NCI-H510A (cell line): ENCODE results near the gene EPHA8.

Experiments used
- DNase-seq: peaks from one replicate; lab custom pipeline; 2025; lab: John Stamatoyannopoulos, UW

Gene EPHA8

DNA sequence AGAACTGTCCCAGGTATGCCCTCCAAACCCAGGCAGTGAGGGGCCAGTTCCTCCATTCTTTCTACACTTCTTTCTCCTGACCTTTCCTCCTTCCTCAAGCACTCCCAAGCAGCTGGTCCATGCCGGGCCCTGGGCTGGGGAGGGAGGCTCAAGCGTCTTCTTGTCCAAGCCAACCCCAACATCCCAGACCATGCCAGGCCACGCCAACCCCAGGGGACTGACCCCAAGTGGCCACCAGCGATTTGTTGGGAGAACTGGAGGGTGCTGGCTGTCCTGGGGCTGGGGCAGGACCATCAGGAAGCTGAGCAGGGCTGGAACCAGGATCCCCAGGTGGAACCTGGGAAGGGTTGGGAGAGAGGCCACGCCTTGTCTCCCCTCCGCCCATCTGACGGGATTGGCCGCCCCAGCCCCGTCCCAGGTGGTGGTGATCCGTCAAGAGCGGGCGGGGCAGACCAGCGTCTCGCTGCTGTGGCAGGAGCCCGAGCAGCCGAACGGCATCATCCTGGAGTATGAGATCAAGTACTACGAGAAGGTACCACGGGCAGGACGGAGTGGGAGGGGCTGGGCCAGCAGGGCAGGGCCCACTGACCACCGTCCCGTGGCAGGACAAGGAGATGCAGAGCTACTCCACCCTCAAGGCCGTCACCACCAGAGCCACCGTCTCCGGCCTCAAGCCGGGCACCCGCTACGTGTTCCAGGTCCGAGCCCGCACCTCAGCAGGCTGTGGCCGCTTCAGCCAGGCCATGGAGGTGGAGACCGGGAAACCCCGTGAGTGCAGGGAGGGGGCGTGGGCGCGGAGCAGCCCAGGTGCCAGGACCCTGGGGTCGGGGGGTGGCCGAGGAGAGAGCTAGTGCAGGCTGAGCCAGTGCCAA is 29.9 kb downstream of the EPHA8 start:
- peak; percentile 82 for DNase-seq

DNA sequence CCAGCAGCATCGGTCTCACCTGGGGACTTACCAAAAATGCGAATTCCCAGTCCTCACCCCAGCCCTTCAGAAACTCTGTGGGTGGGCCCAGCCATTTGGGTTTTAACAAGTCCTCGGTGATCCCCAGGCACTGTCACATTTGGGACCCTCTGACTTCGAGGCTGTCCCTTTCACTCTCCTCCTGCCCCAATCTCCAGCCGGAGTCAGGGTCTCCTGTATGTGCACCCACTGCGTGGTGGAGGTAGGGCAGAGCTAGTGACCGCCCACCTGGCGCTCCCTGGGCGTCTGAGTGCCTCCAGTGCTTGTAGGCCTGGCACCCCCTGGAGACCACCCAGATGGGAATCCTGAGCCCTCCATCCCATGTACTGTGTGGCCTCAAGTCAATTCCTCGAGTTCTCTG is 31.1 kb downstream of the EPHA8 start:
- DNase-seq = no peak

DNA sequence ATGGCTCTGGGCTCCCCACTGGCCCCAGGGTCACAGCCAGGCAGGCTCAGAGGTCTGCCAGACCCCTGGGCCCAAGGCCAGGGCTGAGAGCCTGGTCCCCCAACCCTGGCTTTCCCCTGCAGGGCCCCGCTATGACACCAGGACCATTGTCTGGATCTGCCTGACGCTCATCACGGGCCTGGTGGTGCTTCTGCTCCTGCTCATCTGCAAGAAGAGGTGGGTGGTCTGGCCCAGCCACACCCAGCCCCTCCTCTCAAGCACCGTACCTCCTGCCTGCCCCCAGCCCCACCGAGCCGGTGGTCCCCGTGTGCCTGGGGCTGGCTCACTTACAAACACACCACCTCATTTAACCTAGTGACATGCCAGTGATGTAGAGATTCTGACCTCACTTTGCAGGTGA is 31.8 kb downstream of the EPHA8 start:
- no peak for DNase-seq

DNA sequence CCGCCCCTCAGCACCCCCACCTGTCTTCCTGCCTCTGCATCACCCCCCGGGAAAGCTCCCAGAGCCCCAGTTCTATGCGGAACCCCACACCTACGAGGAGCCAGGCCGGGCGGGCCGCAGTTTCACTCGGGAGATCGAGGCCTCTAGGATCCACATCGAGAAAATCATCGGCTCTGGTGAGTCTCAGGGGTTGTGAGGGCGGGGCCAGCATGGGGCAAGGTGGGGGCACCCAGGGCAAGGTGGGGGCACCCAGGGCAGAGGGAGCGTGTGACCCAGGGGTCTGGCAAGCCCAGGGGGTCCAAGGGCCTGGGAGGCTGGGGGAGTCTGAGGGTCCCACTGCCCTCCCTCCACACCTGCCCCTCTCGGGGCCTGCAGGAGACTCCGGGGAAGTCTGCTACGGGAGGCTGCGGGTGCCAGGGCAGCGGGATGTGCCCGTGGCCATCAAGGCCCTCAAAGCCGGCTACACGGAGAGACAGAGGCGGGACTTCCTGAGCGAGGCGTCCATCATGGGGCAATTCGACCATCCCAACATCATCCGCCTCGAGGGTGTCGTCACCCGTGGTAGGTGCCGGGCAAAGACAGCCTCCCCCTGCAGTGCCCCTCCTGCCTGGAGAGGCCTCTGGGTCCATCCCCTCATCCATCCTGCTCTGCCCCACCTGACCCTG is 34.1 kb downstream of the EPHA8 start:
- no peak for DNase-seq

DNA sequence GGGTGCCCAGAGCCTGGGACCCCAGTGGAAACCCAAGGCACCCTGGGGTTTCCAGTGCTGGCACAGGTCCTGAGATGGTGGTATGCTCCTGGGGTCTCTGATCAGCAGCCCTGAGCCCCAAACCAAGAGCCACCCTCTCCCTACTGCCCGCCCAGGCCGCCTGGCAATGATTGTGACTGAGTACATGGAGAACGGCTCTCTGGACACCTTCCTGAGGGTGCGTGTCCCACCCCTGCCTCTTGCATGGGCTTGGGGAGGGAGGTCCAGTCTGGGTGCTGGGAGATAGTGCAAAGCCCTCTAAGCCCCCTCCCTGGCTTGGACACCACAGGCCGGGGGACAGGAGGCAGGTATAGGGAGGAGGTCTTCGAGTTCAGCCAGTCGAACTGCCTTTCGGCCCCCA is 34.7 kb downstream of the EPHA8 start:
- no peak for DNase-seq

DNA sequence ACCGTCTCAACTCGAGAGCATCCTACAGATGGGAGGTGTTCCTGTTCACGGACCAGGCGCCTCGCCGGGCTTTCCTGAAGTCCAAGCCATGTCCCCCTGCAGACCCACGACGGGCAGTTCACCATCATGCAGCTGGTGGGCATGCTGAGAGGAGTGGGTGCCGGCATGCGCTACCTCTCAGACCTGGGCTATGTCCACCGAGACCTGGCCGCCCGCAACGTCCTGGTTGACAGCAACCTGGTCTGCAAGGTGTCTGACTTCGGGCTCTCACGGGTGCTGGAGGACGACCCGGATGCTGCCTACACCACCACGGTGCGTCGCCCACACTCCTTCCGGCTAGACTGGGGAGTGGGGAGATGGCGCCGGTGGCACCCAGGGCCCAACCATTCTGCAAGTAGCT is 35.4 kb downstream of the EPHA8 start:
- DNase-seq = no peak

DNA sequence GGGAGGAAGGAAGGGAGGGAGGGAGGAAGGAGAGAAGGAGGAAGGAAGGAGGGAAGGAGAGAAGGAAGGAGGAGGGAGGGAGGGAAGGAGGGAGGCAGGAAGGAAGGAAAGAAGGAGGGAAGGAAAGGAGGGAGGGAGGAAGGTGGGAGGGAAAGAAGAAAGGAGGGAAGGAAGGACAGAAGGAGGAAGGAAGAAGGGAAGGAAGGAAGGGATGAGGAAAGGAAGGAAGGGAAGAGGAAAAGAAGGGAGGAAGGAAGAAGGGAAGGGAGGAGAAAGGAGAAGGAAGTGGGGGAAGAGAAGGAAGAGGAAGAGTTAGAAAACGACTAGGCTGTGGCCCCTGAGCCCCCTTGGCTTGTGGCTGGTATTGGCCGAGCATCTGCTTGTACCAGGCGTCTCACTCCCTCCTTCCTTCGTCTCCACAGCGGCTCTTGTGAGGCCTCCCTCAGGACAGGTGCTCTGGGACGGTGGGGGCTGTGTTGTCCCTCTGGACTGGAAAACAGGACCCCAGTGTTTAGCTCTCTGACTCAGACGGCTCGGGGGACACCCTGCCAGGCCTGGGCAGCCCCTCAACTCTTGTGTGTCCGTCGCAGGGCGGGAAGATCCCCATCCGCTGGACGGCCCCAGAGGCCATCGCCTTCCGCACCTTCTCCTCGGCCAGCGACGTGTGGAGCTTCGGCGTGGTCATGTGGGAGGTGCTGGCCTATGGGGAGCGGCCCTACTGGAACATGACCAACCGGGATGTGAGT is 37.0 kb downstream of the EPHA8 start:
- no peak for DNase-seq

DNA sequence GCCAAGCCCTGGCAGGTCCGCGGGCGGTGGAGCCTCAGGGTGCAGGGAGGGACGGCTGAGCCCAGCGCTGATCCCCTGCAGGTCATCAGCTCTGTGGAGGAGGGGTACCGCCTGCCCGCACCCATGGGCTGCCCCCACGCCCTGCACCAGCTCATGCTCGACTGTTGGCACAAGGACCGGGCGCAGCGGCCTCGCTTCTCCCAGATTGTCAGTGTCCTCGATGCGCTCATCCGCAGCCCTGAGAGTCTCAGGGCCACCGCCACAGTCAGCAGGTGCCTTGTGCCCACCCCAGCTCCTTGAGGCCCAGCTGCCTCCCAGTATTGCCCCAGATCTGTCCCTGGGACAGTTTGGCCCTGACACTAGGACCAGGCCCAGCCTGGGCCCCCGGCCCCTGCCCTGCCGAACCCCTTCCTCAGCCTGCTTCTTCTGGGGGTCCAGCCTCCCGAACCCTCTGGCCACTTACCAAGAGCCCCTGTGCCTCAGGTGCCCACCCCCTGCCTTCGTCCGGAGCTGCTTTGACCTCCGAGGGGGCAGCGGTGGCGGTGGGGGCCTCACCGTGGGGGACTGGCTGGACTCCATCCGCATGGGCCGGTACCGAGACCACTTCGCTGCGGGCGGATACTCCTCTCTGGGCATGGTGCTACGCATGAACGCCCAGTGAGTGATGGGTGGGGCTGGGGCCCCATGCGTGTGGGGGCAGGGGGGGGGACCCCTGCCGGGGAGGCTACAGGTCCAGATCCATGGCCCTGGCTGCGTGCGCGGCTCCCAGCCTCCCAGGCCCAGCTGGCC is 37.7 kb downstream of the EPHA8 start:
- no peak for DNase-seq

DNA sequence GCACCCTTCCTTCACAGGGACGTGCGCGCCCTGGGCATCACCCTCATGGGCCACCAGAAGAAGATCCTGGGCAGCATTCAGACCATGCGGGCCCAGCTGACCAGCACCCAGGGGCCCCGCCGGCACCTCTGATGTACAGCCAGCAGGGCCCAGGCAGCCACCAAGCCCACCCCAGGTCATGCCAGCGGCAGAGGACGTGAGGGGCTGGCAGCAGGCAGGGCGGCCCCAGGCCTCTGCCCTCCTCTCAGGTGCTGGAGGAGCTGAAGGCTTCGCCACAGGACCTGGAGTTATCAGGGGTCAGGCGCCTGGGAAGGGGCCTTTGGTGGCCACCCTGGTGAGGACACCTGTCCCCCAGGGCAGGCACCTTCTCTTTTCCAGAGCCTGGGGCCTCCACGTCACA is 38.3 kb downstream of the EPHA8 start:
- no peak for DNase-seq

DNA sequence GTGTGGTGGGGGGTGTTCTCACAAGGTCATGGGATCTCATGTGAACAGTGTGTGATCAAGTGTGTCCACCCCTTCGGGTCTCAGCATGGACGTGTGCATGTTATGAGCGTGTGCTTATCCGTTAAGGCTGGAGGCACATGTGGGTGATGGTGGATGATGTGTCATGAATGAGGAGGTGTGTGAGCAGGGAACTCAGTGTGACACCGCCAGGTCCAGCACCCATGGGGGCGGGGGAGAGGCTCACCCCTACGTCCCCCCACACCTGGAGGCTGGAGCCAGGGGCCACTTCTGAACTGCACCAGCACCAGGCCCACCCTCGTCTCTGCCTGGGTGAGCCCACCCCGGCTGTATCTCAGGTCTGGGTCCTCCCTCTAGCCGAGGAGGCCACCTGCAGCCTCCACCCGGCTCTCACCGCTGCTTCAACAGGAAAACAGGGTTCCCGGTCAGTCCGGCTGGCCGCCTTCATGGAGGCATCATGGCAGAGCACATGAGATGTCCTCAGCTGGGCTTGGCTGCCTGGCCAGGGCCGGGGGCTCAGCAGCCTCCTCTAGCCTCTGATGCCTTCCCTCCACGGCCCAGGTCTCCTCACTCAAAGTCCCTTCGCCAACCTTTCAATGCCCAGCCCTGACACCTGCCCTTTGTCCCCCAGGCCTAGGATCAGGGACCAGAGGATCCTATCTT is 38.9 kb downstream of the EPHA8 start:
- no peak for DNase-seq

DNA sequence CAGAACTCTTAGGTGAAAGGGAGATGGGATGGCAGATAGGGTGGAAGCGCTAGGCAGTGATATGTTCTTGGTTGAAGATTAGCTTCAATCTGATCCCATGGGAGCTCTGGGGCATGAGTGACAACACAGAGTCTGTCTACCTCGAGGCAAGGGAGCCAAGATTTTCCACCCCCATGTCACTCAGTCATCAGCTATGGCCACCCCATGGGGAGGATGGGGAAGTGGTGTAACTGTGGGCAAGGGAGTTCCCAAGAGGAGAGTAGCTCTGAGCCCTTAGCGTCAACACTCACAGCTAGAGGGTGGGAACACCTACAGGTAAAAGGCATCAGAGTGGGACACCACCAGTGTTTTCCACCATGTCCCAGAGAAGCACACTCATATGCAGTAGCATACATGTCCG is 42.9 kb downstream of the EPHA8 start:
- DNase-seq = no peak

DNA sequence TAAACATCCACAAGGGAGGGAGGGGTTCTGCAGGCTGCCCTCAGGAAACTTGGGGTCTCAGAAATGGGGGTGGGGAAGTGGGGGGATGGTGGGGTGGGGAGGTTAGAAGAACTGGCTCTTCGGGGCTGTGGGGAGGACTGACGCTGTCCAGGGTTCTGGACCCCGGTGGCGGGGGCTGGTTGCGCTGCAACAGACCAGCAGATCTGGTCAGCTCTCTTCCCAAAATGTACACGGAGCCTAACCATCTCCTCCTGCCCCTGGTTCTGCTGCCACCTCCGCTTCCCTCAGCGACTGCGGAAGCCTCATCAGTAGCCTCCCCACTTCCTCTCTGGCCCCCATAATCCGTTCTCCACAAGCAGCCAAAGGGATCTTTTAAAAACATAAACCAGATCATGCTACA is 43.9 kb downstream of the EPHA8 start:
- DNase-seq = no peak

DNA sequence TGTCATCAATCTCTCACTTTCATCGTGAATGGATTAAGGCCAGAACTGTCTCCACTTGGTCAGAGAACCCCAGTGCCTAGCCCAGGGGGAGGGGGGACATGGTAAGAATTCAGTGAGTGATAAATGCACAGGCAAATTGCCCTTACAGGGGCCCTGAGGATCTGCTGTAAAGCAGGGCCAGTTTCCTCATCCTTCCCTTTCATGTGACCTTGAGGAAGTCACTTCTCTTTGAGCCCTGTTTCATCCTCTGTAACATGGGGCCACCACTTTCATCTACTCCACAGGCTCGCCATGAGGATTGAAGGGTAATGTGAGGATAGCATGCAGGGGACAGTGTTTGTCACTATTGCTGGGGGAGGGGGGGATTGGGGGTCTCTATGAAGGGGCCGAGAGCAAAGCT is 45.1 kb downstream of the EPHA8 start:
- no peak for DNase-seq

DNA sequence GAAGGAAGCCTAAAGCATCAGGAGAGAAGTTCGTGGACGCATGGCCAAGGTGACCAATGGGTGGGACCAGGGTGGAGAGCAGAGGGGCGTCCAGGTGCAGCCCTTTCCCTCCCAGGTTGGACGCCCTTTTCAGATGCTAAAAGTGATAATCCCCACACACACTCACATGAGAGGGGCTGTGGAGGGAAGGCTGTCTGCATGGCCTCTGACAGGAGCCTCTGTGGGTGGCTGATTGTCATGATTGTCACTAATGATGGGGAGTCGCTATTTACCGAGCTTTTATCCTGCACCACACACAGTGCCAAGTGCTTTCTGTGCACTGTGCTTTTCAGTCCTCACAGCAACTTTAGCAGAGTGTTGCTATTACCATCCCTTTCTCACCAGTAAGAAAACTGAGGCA is 46.0 kb downstream of the EPHA8 start:
- no peak for DNase-seq

DNA sequence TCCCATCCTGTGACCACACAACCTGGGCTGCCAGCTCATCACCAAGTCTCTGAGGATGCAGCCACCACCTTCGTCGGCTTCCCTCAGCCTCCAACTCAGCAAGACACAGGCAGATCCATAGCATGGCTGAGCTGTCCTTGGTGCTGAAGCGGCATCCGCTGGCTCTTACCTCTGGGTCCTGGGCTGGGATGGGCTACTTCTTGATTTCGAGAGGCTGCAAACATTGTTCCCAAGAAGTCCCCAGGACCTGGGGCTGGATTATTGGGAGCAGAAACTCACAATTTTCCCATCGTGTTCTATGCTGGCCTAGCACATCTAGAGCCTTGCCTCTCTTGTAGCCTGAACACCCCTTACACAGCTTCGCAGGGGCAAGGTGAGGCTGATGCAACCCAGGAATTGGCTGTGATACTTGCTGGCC is 48.2 kb downstream of the EPHA8 start:
- DNase-seq = no peak

DNA sequence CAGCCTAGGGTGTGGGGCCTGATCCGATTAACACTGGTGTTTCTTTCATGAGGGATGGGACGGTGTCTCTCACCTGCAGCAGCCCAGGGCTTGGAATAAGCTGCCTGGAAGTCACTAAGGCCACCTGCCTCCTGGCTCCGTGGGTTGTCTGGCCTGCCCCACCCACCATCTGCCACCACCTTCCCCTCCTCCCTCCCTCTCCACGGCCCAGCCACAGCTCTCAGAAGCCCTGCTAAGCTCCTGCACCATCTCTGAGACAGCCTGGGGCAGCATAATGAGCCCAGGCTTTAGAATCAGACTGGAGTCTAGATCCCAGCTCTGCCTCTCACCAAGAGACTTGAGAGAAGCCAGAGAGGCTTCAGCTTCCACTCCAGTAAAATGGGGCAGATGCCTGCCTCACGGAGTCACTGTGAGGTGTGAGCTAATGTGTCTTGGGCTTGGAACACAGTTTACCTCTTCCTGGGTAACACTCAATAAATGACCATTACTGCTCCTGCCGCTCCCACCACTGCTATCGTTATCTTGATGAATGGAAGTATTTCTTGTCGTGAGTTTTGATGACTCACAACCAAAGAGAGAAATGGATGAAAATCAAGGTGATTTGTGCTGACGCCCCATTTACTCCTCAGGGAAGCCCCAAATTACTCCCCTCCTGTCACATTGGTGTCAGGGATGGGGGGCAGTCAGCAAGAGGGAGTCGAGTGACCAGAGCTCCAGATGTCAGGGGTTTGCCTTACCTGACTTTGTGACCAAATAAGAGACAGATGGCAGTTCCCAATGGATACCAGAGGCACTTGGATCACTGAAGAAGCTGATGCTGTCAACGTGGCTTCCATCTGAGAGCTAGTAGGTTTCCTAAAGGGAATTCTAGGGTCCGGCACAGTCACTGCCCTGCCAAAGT is 49.6 kb downstream of the EPHA8 start:
- DNase-seq = no peak

DNA sequence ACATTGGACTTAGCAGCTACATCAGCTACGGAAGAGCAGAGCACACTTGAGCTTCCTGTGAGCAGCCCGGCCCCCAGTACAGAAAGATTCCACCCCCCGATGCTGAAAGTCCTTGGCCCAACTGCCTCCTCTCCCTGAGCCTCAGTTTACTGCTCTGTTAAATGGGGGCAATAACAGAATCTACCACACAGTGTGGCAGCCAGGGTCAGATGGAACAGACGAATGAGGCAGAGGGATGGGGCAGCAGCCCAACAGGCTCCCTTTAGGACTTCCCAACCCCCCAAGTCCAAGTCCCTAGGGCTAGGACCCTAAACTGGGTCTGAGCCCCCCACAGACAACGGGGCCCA is 50.3 kb downstream of the EPHA8 start:
- no peak for DNase-seq

DNA sequence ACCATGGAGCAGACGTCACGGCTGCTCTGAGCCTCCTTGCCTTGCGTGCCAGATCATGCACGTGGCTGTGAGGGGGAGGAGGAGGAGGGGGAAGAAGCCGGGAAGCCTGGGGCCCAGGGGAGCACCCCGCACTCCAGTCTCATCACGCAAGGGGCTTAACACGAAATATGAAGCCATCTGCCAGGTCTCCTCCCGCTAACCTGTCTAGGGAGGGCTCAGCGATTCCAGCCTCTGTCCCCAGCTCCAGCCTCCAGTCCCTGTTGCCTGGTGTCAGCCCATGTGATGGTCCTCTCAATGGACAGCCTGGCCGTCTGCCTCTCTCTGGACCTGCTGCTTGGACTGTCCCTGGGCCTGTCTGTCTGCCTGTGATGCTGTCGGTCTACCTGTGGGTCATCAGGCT is 50.7 kb downstream of the EPHA8 start:
- DNase-seq = no peak

DNA sequence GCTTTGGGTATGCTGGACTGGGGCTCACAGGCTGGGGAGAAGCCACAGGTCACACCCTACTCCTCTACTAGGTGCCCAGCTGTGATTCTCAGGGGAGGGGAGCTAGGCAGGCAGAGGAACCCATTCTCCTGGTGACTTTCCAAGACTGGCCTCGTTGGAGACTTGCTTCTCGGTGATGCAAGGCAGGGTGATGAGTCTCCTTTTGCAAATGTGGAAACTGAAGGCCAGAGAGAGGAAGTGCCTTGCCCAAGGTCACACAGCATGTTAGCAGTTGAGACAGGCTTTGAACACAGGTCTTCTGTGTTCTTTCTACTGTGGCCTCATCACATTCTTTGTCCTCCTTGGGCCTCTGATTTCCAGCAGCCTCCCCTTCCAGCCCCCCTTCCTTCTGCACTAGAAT is 52.6 kb downstream of the EPHA8 start:
- no peak for DNase-seq

DNA sequence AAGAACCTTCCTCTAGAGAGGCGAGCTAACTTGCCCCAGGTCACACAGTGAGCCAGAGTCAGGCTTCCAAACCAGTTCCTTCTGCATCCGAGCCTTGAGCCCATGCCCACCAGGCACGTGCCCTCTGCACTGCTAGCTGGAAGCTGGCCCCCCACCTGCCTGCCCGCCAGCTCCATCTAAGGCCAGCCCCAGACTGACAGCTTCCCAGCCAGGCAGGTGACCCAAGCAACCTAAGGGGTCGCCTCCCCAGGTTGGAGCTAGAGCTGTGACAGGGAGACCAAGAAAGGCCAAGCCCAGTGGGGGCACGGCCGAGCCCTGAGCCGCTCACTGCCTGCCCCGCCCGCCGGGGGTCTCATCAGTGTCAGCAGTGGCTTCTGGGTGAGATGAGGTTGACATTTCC is 53.3 kb downstream of the EPHA8 start:
- DNase-seq = no peak

DNA sequence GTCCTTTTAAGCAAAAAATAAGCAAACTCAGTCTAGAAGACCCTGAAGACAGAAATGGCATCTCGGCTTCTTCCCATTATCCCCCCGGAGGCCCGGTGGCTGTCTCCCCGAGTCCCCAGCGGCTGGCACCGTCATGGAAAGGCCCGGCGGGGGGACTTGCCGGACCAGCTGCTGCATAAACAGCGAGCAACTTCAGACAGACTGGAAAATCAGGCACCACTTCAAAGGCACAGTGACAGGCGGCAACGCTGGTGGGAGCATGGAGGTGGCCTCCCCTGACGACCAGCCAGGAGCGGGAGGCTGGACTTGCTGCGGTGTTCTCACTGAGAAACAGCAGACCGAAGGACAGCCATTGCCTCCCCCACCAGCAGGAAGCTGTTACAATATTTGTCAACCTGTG is 54.8 kb downstream of the EPHA8 start:
- DNase-seq = peak; percentile 64
